HUES48 (cell line): ENCODE measurements around the gene MGAT5.

Experiments
- H3K27ac ChIP-seq: one replicate; pipeline ENCODE4 v1.7.0; 2013; ENCODE audit warnings: low read depth, low read length, inconsistent platforms
- H3K27me3 ChIP-seq: 2 replicates; pipeline ENCODE4 v1.6.1; 2013; ENCODE audit warnings: mild to moderate bottlenecking, low read length; ENCODE audit not compliant: control insufficient read depth, insufficient read depth
- H3K36me3 ChIP-seq: 2 replicates; pipeline ENCODE4 v1.6.1; 2013; ENCODE audit warnings: low read length; ENCODE audit not compliant: control insufficient read depth, insufficient read depth
- H3K4me1 ChIP-seq: 2 replicates; pipeline ENCODE4 v1.6.1; 2013; ENCODE audit warnings: mild to moderate bottlenecking, low read length; ENCODE audit not compliant: control insufficient read depth, insufficient read depth
- H3K4me3 ChIP-seq: 2 replicates; pipeline ENCODE4 v1.5.1; 2013; ENCODE audit warnings: mild to moderate bottlenecking, low read depth, low read length
- H3K9ac ChIP-seq: 2 replicates; pipeline ENCODE4 v1.6.1; 2013; ENCODE audit warnings: mild to moderate bottlenecking, low read depth, low read length, moderate library complexity
- H3K9me3 ChIP-seq: 2 replicates; pipeline ENCODE4 v1.6.1; 2013; ENCODE audit warnings: low read length; ENCODE audit not compliant: control insufficient read depth, insufficient read depth

Gene MGAT5

DNA sequence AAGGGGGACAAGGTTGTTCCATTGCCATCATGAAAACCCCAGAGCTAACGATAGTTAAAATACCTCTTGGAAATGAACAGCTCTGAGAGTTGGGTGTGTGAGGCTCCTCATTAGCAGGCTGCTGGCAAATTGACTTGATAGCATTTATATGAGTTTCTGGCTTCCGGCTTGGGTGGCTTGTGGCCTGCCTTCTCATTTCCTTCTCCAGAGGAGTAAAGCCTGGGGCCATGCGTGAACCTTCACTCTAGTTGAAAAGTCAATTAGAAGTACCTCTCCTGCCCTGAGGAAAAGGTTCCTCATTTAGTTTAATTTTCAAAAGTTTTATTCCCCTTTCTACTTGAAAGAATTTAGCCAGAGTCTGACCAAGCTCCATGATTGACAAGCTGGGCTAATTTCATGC is 67.1 kb downstream of the MGAT5 start:
- Histone ChIP-seq H3K9me3 (no peaks in the 10 kb centered on the region), H3K9ac (no peak overlapping the region), H3K36me3 (no peaks in the 10 kb centered on the region), H3K27me3 (no peaks in the 10 kb centered on the region), H3K27ac (no peak overlapping the region), H3K4me1 (peaks cover 12% of the 10 kb centered on the region), H3K4me3 (no peak overlapping the region)

DNA sequence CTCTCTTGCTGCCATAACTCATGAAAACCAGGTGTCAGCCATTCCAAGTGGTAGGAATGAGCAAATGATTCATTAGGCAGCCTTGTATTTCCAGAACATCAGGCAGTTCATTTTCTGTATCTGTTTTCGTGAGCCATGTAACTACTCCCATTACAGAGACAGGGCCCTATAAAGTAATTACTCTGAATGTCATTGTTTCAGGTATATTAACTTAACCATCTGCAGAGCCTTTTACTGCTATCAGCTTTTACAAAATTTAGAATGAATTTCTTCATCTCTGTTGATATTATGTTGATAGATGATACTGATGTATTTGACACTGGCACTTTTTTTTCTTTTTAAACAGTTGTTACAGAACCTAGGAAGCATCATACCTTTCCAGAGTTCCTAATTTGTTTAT is 69.9 kb downstream of the MGAT5 start:
- Histone ChIP-seq H3K4me3 (no peak overlapping the region), H3K36me3 (no peaks in the 10 kb centered on the region), H3K27me3 (no peaks in the 10 kb centered on the region), H3K4me1 (peaks cover 12% of the 10 kb centered on the region), H3K9ac (no peak overlapping the region), H3K27ac (no peak overlapping the region), H3K9me3 (no peaks in the 10 kb centered on the region)

DNA sequence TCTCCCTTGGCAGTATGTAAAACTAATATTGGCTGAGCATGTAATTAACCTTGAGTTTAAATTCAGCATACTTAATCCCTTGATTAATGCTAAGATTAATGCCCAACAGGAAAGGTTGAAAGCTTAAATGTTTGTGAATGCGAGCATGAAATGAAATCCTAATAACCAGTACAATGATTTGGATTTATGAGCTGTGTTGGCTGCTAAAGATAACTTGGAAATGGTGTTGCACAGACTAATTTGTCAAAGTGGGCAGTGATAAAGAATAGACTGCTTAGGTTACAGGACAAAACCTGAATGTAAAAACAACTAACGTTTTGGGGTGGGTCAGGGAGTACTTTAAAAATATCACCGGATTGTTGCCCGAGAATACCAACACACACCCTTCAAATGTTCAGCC is 70.6 kb downstream of the MGAT5 start:
- no peak overlapping the region for H3K4me3 ChIP-seq
- H3K27me3 ChIP-seq: no peaks in the 10 kb centered on the region
- H3K4me1 ChIP-seq: peaks cover 8% of the 10 kb centered on the region
- H3K27ac ChIP-seq: no peak overlapping the region
- no peaks in the 10 kb centered on the region for H3K9me3 ChIP-seq
- H3K9ac ChIP-seq: no peak overlapping the region
- H3K36me3 ChIP-seq: no peaks in the 10 kb centered on the region

DNA sequence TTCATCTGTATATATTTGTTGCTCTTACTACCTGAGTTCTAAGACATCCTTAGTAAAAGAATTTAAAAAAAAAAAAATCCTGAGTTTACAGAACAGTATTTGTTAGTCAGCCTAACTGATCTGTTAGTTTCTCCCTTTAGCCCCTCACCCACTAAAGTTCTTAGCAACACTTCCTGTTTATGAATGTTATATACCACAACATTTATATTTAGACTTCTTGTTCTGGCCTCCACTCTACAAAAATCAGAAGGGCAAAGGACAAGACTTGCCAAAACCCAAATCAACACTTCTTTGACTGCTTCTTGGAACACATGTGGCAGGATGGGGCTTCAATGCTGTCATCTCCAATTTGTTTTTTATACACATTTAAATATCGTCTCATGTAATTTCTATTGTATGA is 71.1 kb downstream of the MGAT5 start:
- no peaks in the 10 kb centered on the region for H3K27me3 ChIP-seq
- H3K36me3 ChIP-seq: no peaks in the 10 kb centered on the region
- H3K27ac ChIP-seq: no peak overlapping the region
- H3K4me3 ChIP-seq: no peak overlapping the region
- no peak overlapping the region for H3K9ac ChIP-seq
- peaks cover 2% of the 10 kb centered on the region for H3K4me1 ChIP-seq
- no peaks in the 10 kb centered on the region for H3K9me3 ChIP-seq

DNA sequence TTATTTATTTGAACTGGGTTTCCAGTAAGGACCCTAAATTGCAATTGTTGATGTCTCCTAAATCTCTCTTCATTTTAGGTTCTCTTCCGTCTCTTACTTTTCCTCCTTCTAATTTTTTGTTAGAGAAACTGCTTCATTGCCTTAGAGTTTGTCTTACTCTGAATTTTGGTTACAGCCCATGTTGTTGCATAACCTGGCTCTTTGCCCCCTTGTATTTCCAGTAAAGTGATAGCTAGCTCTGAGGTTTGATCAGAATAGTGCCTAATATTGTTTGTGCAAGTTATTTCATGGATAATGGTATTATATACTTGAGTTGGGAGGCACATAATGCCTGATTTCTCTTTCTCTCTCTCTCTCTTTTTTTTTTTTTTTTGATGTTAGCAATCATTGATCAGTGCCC is 71.8 kb downstream of the MGAT5 start:
- H3K27me3 ChIP-seq: no peaks in the 10 kb centered on the region

DNA sequence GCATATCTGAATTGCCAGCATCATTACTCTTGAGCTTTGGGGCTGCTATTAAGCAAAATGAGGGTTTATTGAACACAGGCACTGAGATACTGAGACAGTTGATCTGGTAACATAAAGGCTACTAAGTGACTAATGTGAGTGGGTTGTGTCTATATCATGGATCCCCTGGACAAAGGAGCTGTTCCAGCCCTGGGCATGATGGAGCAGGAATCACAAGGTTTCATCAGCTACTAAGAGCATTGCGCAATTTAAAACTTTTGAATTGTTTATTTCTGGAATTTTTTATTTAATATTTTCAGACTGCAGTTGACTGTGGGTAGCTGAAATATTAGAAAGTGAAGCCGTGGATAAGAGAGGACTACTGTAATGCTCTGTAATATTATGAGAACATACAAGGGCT is 73.5 kb downstream of the MGAT5 start:
- Histone ChIP-seq H3K27ac (no peak overlapping the region), H3K4me1 (no peaks in the 10 kb centered on the region)

More for the DNA sequence above, 71.8 kb downstream of the MGAT5 start:
- H3K9me3 ChIP-seq: no peaks in the 10 kb centered on the region
- no peak overlapping the region for H3K9ac ChIP-seq
- H3K27ac ChIP-seq: no peak overlapping the region
- H3K4me3 ChIP-seq: no peak overlapping the region
- no peaks in the 10 kb centered on the region for H3K36me3 ChIP-seq
- no peaks in the 10 kb centered on the region for H3K4me1 ChIP-seq

DNA sequence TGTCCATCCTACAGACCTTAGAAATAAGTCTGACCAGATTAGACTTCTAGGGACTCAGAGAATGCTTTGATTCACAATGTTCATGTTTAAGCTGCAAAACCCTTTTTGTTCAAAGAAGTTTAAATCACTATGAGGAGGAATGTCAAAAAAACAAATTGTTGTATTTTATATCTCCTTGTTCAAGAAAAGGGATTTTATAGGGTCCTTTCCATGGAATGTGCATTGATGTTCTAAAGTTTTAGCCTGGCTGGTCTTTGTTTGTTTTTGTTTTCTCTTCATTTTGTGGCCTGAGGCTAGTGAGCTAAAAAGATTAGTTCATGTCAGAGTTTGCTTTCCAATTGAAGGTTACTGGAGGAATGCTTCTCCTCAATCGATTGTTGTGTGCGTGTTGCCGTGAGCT is 77.2 kb downstream of the MGAT5 start:
- H3K9me3 ChIP-seq: no peaks in the 10 kb centered on the region
- H3K27ac ChIP-seq: no peak overlapping the region
- no peak overlapping the region for H3K4me3 ChIP-seq
- H3K4me1 ChIP-seq: no peaks in the 10 kb centered on the region
- no peak overlapping the region for H3K9ac ChIP-seq
- no peaks in the 10 kb centered on the region for H3K36me3 ChIP-seq
- no peaks in the 10 kb centered on the region for H3K27me3 ChIP-seq

More for the DNA sequence above, 73.5 kb downstream of the MGAT5 start:
- H3K27me3 ChIP-seq: no peaks in the 10 kb centered on the region
- H3K9me3 ChIP-seq: no peaks in the 10 kb centered on the region
- no peaks in the 10 kb centered on the region for H3K36me3 ChIP-seq
- H3K9ac ChIP-seq: no peak overlapping the region
- no peak overlapping the region for H3K4me3 ChIP-seq

DNA sequence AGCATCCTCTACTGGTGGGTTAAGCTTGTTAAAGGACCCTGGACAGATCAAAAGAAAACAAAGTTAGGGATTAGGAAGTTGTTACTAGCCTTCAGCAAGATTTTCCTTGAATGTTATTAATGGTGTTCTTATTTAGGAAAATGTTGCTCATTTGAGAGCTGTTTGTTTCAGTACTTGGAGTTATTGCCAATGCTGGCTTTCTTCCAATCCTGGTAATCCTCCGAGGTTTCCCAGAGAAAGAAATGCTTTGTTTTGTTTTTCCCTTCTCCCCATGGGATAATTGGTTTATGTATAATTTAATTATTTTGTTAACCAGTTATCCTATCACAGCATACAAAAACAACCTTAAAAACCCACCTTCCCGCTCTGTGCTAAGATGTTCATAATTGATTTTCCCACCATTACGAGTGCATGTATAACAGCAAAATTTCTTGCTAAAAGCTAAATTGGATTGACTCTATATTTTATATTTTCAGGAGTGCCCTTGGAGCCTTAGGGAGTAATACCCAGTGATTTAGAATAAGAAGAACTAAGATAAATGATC is 79.8 kb downstream of the MGAT5 start:
- H3K27ac ChIP-seq: no peak overlapping the region
- no peak overlapping the region for H3K9ac ChIP-seq
- H3K4me1 ChIP-seq: no peaks in the 10 kb centered on the region
- H3K36me3 ChIP-seq: no peaks in the 10 kb centered on the region
- H3K27me3 ChIP-seq: no peaks in the 10 kb centered on the region
- H3K4me3 ChIP-seq: no peak overlapping the region
- no peaks in the 10 kb centered on the region for H3K9me3 ChIP-seq

DNA sequence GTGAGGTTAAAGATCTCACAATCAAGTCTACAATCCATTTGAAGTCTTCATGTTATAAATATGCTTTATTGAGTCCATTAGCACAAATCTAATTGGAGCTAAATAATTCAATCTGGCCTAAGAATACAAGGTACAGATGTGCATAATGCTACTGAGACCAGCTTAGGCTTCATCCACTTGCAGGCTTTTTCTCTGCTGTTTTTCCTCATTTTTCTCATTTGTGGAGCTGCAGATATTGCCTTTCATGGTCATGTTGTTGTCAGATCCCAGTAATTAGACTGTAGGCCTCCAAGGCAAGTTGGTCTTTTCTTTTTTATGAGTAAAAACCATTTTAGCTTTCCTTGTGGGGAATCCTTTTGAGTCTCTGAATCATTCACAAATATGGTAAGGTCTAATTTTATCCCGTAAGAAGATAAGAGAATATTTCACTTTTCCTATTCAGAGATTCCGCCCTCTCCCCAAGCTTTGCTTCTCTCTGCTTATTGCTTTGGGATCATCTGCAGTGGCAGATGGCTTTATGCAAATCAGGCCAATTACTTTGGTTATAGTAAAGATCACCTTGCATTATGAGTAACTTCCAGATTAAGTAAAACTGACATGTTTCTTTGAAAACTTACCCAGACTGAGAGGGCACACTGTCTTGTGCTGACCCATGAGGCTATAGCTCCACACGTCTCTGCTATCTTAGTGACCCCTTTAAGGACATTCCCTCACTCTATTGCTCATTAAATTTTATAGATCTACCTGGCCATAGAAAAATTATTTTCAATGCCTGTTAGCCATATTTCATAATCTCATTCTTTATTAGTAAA is 80.9 kb downstream of the MGAT5 start:
- H3K9ac ChIP-seq: no peak overlapping the region
- no peak overlapping the region for H3K4me3 ChIP-seq
- no peaks in the 10 kb centered on the region for H3K36me3 ChIP-seq
- no peaks in the 10 kb centered on the region for H3K9me3 ChIP-seq
- H3K4me1 ChIP-seq: no peaks in the 10 kb centered on the region
- no peak overlapping the region for H3K27ac ChIP-seq
- H3K27me3 ChIP-seq: no peaks in the 10 kb centered on the region

DNA sequence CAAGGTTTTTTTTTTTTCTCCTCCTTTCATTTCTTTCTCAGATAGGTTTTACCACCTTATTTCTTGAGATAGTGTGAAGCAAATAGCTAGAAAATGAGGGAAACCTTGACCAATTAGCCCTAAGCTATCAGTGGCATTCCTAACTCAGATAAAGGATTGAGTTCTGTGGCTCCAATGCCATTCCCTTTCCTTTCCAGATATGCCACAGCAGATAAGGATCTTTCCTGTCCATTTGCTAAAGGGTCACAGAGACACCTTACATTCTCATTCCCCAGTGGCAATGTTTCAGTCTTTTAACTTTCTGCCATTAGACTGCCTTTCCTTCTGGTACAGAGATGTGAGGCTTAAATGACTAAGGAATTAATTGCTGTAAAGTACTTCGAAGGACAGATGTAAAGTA is 81.7 kb downstream of the MGAT5 start:
- Histone ChIP-seq H3K27me3 (no peaks in the 10 kb centered on the region), H3K9ac (no peak overlapping the region), H3K27ac (no peak overlapping the region), H3K4me1 (no peaks in the 10 kb centered on the region), H3K36me3 (no peaks in the 10 kb centered on the region), H3K9me3 (no peaks in the 10 kb centered on the region), H3K4me3 (no peak overlapping the region)

DNA sequence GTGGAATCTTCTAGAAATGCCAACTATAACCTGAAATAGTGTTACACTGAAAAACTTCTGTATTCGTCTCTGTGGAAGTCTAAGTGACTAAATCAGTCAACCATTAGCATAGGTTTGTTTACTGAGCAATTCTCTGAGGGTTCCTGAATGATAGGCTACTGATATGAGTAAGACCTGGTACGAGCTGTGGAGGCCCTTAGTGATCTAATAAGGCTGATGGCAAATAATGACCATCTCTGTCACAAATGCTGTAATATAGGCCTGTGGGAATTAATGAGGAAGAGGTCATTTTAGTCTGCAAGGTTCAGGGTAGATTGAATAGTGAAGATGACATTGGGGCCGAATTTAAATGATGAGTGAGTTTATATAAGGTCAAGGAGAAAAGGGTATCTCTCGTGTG is 82.5 kb downstream of the MGAT5 start:
- Histone ChIP-seq H3K4me1 (no peaks in the 10 kb centered on the region), H3K9ac (no peak overlapping the region), H3K4me3 (no peak overlapping the region), H3K9me3 (no peaks in the 10 kb centered on the region), H3K27ac (no peak overlapping the region), H3K27me3 (no peaks in the 10 kb centered on the region), H3K36me3 (no peaks in the 10 kb centered on the region)
